ENCODE results near the gene PLD1.

- no peak for TF ChIP-seq POLR2A (IDR thresholded peaks at IDR 0.05; ENCODE audit: low read length)
- TF ChIP-seq GATA1 (IDR thresholded peaks at IDR 0.05; ENCODE audit: low read depth, low read length): no peak
Observed at GRCh38 chr3:171797873-171798272, 12.4 kb downstream of the PLD1 start.
